ENCODE data around the gene DAND5.
"Not testable (repeated sequence)": the region's sequence is repeated elsewhere in the genome, so short reads cannot be mapped to it uniquely, and the experiment has no call there.

DAND5 gene

GRCh38 chr19:12967907-12968306, 1.5 kb upstream of the DAND5 start:
- FAIRE-seq = no peak

GRCh38 chr19:12970070-12970820, 869 bp downstream of the DAND5 start:
- FAIRE-seq = no peak

- FAIRE-seq = no peak
Observed at GRCh38 chr19:12973236-12973635, 3.9 kb downstream of the DAND5 start.

- no peak for FAIRE-seq
Observed at GRCh38 chr19:12974301-12975220, 5.2 kb downstream of the DAND5 start.

- no peak for FAIRE-seq
Observed at GRCh38 chr19:12975221-12975741, 5.9 kb downstream of the DAND5 start.

GRCh38 chr19:12976109-12976508, 6.7 kb downstream of the DAND5 start:
- FAIRE-seq = not testable (repeated sequence)

- no peak for FAIRE-seq
Observed at GRCh38 chr19:12979974-12980373, 10.6 kb downstream of the DAND5 start.

- no peak for FAIRE-seq
Observed at GRCh38 chr19:12982648-12983047, 13.3 kb downstream of the DAND5 start.

- FAIRE-seq = no peak
Observed at GRCh38 chr19:12983091-12983490, 13.7 kb downstream of the DAND5 start.

GRCh38 chr19:12983542-12984142, 14.3 kb downstream of the DAND5 start:
- FAIRE-seq = no peak

GRCh38 chr19:12984143-12984627, 14.8 kb downstream of the DAND5 start:
- FAIRE-seq = no peak

- no peak for FAIRE-seq
Observed at GRCh38 chr19:12984683-12985048, 15.3 kb downstream of the DAND5 start.

- no peak for FAIRE-seq
Observed at GRCh38 chr19:12985049-12985776, 15.8 kb downstream of the DAND5 start.

- no peak for FAIRE-seq
Observed at GRCh38 chr19:12986726-12987125, 17.4 kb downstream of the DAND5 start.

GRCh38 chr19:12987190-12987589, 17.8 kb downstream of the DAND5 start:
- no peak for FAIRE-seq

GRCh38 chr19:12987781-12988180, 18.4 kb downstream of the DAND5 start:
- no peak for FAIRE-seq

GRCh38 chr19:12990431-12990830, 21.1 kb downstream of the DAND5 start:
- FAIRE-seq = no peak

- FAIRE-seq = no peak
Observed at GRCh38 chr19:12990853-12991252, 21.5 kb downstream of the DAND5 start.

GRCh38 chr19:12991296-12991695, 21.9 kb downstream of the DAND5 start:
- FAIRE-seq = no peak

GRCh38 chr19:12992729-12993128, 23.4 kb downstream of the DAND5 start:
- FAIRE-seq = no peak

- no peak for FAIRE-seq
Observed at GRCh38 chr19:12993562-12993961, 24.2 kb downstream of the DAND5 start.
